ELF-1 (cell line): ENCODE data around the gene SPTBN2.
"Not testable (repeated sequence)": the region's sequence is repeated elsewhere in the genome, so short reads cannot be mapped to it uniquely, and the experiment has no call there.

Experiments used
- DNase-seq: peaks from one replicate; pipeline ENCODE4 v3.0.0-alpha.2; 2016; ENCODE audit warnings: low read depth, low spot score

SPTBN2 gene

DNA sequence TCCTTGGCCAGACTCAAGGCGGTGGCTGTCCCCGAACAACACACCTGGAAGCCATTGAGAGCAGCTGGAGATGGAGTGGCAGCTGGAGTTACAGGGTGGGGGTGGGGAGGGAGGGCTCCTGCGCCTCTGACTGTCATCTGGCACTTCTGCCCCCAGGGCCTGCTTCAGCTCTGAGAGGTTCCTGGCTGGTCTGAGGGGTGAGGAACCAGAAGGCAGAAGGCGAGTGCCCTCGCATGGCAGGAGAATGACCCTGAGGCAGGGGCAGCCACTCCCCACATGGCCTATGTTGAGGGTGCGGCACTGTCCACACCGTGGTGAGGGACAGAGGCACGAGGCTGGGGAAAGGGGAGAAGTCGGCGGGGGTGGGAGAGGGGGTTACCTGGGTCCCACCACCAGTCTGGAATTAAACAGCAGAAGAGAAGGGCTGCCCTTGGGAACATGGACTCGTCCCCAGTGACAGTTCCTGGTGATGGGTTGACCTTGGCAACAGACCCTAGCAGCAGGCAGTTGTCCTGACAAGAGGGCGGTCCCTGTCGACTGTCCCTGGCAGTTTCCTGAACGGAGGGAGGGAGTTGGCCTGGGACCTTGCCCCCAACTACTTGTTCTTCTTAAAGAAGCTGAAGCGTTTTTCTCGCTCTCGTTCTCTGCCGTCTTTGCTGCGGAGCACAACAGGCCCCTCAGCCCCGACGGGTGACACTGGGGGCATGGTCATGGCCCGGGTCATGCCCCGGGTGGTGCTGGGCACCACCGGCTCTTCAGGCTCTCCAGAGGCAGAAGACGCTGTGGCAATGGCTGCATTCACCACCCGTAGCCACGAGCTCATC is 43.5 kb downstream of the SPTBN2 start:
- DNase-seq: peak; percentile 77

DNA sequence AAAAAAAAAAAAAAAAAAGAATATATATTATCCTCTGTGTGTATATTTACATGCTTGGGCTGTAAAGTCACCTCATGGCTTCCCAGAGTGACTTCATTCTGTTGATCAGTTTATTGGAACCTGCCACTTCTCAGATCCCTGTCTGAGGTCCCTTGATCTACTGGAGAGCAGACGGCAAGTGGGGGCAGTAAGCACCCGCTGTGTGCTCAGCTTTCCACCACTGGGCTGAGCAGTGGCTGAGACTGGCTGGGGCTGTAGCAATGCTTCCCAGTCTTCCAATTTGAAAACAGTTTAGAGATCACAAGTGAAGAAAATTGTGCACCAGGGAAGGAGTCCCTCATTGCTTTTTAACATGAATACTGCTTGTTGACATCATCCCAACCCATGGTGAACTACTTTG is 44.4 kb downstream of the SPTBN2 start:
- no peak for DNase-seq

DNA sequence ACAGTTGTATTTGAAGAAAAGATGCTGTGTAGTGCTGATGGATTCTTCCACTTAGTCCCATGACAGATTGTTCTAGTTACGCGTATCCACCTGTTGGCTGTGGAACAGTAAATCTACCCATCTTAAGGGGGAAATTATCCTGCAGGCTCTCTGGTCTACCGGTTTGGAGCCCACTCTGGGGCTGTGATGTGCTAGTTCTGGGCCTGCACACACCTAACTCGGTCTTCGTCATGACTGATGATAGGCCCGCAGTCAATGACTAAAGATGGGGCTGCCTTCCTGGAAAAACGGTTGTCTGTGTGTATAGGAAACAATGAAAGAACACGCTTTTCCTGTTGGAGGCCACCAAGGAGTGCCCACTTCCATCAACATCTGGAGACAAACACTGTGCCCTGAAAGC is 45.1 kb downstream of the SPTBN2 start:
- DNase-seq: no peak

DNA sequence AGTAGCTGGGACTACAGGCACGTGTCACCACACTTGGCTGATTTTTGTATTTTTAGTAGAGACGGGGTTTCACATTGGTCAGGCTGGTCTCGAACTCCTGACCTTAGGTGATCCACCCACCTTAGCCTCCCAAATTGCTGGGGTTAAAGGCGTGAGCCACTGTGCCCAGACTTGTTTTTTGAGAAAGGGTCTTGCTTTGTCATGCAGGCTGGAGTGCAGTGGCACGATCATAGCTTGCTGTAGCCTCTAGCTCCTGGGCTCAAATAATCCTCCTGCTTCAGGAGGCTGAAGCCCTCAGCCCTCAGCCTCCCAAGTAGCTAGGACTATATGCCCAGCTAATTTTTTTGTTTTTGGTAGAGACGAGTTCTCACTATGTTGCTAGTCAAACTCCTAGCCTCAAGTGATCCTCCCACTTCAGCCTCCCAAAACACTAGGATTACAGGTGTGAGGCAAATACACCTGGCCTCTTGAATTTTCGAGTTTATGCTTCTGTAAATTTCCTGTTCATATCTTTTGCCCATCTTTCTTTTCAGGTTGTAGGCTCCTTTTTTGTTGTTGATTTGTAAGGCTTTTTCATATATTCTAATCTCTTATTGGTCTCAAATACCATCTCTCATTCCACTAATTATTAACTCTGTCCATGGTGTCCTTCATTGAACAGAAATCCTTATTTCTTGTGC is 47.9 kb downstream of the SPTBN2 start:
- no peak for DNase-seq

DNA sequence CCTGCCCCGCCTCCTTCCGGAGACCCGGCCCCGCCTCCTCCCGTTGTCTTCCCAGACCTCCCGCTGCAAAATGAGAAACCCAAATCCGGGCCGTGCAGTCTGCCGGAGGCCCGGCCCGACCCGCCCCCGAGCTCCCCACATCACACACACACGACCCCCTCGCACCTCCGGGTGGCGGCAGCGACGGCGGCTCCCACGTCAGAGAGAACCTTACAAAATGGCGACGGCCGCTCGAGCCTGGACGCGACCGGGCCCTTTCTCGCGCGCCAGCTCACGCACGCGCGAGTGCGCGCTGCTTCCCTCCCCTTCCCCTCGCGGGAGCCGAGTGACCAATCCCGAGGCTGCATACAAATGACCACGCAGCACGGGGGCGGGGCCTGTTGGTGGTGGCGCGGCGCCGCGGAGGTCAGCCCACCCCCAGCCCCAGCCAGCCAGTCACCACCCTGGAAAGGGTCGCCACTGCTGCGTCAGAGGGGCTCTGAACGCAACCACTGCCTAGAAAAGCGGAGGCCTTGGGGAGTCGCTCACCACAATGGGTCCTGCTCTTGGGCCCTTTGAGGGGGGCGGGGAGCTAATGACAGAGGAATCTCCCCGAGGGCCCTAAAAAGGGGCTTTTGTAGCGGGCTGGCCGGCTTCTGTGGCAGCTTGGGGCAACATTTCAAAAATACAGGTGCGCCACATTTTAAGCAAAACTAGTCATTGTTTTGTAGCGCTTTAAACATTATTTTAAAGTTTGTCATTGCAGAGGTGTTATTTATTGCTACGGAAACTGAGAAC is 51.2 kb downstream of the SPTBN2 start, which contains the start of gene RBM4B:
Gene RBM4B (minus strand): TSS at position 289 of the 777 bp plus-strand sequence. CDS start 808 bp downstream, outside the sequence.
- DNase-seq: peak; percentile 99

DNA sequence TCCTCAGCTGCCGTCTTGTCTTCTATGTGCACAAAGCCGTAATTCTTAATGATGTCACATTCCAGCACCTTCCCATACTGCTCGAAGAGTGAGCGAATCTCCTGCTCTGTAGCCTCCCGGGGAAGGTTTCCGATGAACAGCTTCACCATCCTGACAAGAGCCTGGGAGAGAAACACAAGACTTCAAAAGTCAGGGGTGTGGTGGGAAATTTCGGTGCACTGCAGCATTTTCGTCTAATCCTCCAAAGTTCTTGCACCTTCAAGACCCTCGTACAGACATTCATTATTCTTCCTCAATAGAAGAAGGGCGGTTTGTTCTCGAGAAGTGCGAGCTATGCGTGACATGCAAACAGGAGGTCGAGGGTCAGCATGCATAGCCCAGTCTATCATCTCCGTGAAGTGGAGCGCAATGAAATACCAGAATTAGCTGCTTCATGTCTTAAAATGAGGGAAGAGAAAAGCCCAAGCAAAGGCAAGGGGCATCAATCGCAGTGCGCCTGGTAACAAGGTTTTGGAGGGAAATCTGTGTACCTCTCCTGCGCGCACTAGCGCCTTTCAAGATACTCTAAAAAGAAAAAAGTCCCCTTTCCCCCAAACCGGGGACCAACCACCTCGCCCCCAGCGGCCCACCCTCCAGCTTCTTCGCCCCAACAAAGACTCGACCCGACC is 52.0 kb downstream of the SPTBN2 start:
- DNase-seq: no peak

DNA sequence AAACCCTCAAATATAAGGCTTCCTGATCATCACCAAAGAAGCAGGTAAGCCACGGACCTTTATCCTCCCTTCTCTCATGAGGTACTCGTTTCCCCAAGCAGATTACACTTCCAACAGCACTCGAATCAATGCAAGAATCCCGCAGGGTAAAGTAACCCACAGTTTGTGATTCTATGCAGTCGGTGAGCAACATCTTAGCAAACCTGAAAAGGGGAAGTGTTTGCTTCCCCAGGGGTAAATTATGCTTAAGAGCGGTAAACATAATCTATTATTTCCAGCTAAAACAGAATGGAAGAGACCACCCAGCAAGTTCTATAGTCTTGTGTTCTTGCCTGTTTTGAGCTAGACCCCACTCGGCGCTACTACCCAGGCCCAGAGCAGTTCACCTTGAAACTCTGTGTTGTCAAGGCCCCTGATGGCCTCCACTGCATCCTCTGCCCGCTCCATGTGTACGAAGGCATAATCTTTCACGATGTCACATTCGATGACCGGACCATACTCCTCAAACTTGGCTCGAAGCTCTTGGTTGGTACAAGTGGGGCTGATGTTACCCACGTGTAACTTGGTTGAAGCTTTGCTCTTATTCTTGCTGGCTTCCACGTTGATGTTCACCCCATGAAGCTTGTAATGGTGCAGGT is 52.6 kb downstream of the SPTBN2 start:
- DNase-seq: no peak

DNA sequence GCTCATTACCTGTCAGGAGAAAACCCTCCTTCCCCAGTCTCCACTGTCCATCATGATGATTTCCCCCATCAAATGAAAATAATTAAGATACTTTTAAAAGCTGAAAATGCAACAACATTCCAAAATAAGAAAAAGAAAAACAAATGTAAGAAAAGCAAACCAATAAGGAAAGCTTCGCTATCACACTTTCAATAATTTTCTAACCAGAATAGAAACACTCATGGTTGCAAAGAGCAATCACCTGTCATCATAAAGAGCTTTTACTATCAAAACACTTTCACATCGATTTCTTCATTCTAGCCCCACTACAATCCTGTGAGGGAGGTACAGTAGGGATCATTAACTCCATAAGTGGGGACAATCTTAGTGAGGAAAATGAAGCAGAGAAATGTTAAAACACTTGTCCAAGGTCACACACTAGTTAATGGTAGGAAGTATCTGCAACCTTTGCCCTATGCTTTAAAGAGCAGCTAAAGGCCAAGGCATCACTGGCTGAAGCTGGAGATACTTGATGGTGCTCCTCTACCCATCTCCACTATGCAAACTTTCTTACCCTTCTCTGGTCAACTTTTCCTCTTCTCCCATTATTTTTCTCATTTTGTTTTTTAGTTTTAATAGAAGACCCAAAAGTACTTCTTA is 53.9 kb downstream of the SPTBN2 start:
- no peak for DNase-seq

DNA sequence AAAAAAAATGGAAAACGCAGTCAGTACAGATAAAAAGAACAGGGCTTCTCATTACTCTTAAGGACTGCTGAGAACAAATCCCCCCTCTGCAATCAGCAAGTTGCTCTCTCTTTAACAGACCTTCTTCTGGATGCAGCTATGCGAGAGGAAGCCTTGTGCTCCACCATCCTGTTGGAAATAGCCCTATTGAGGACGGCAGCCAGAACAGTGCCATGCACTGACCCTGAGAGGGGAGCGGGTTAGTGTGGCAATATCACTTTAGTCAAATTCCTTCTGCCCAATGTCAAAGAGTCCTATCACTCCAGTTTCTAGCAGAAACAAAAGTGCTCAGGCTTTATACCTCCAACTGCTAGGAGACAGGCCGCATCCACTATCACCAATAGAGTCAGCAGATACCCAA is 58.2 kb downstream of the SPTBN2 start:
- DNase-seq: no peak

DNA sequence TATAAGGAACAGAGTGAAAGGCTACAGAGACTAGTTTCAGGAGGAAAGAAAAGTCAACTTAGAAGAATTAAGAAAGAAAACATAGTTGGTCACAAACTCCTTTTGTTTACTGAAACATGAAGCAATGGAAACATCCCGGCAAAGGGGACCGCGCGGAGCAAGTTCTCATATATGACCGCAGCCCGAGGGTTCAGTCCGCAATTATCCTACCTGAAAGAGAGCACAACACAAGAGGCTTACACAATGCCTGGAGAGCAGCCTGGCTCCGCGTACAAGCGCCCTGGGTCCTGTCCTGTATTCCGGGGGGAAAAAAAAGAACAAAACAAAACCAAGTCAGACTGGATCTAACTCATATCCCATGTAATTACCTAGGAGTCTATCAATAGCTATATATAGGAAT is 63.6 kb downstream of the SPTBN2 start:
- DNase-seq: no peak

DNA sequence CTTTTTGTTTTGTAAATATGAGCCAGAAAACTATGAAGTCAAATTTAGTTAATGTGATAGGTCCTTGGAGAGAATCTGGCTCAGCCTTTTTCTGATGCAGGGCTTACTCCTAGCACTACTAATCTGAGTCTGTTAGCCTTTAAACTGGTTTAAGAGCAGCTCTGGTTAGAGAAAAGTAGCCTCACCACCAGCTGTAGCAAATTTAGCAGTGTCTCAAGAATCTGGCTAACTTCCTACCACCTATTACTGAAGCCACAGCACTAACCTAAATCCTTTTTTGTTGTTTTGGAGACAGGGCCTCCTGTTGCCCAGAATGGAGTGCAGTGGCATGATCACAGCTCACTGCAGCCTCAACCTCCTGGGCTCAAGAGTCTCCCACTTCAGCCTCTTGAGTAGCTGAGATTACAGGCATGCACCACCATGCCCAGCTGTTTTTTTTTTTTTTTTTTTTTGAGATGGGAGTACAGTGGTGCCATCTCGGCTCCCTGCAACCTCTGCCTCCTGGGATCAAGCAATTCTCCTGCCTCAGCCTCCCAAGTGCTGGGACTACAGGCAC is 65.2 kb downstream of the SPTBN2 start:
- no peak for DNase-seq

DNA sequence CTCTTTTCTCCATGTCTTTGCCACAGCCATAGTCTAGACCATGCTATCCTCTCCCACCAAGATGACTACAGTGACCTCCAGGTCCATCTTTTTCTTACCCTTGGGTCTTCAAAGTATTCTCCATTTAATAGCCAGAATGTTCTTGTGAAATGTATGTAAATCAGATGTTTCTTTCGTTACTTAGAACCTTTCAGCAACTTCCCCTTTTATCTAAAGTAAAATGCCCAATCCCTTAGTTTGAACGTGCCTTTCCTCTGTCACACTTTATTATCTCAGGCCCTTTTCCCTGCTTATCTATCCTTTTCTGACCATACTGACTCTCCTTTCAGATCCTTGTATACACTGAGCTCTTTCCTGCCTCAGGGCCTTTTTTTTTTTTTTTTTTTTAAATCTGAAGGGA is 69.3 kb downstream of the SPTBN2 start:
- DNase-seq: no peak

DNA sequence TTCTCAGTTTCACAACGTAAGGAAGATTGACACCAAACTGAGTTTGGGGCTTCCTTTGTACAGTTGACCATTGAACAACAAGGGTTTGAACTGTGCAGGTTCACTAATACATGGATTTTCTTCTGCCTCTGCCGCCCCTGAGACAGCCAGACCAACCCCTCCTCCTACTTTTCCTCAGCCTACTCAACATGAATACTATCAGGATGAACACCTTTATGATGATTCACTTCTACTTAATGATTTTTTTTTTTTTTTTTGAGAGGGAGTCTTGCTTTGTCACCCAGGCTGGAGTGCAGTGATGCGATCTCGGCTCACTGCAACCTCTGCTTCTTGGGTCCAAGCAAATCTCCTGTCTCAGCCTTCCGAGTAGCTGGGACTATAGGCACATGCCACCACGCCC is 75.9 kb downstream of the SPTBN2 start:
- no peak for DNase-seq

DNA sequence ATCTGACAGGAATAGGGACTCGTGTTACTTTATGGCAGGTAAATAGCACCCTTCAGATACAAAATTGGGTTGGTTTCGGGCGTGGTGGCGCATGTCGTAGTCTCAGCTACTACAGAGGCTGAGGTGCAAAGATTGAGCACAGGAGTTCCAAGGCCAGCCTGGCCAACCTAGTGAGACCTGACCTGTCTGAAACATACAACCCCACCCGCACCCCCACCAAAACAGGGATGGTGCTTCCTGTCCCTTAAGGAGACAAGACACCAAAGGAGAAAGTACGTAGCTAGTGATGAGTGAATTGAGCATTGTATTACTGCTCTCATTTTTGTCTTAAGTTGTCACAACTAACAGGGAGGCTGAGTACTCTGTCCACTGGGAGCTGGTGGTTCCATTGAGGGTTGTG is 76.4 kb downstream of the SPTBN2 start:
- DNase-seq: no peak

DNA sequence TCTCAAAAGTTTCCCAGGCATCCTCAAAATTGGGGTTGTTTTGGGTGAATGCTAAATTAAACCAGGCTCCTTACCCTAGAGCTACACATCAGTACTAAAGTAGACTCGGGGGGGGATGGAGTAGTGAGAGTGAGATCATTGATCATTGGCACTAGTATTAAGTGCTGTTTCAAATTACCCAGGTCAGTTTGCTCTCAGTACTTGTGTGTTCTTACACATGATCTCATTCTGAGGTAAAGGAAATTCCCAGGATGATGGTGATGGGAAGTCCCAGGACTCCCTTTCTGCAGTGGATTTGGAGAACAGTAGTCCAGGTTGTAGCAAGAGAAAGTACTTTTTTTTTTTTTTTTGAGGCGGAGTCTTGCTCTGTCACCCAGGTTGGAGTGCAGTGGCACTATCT is 78.0 kb downstream of the SPTBN2 start:
- DNase-seq: no peak

DNA sequence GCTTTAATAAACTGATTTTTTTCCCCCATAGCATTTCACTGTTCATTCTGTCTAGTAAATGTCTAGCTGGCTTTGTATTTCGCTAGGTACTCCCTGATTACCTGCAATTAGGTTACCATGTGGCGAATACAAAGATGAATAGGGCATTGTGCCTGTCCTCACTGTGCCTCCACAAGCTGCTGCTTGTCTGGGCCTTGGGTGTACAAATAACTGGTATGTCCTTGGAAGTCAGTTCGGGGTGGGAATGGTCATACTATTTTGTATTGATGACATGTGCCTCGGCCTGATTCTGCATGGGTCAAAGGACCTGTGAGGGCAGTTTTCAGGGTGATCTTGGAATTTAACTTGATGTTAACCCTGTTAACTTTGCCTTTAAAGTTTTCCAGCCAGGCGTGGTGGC is 79.1 kb downstream of the SPTBN2 start:
- no peak for DNase-seq

DNA sequence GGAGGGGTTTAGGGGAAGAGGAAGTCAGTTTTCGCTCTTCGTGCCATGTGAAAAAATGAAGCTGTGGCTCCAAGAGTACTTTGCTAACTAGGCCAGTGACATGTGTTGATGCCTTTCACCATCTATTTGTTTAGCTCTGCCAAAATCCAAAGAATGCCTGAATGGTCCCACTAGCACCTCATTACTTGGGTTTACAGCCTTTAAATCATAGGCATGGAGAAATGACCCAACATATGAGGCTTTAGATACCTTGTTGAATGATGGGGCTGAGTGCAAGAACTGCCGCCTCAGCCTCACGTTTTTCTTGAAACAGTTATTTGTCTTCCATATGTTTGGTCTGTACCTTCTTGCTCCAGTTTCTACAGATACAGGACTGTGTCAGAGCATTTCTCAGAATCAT is 82.2 kb downstream of the SPTBN2 start:
- DNase-seq: no peak

DNA sequence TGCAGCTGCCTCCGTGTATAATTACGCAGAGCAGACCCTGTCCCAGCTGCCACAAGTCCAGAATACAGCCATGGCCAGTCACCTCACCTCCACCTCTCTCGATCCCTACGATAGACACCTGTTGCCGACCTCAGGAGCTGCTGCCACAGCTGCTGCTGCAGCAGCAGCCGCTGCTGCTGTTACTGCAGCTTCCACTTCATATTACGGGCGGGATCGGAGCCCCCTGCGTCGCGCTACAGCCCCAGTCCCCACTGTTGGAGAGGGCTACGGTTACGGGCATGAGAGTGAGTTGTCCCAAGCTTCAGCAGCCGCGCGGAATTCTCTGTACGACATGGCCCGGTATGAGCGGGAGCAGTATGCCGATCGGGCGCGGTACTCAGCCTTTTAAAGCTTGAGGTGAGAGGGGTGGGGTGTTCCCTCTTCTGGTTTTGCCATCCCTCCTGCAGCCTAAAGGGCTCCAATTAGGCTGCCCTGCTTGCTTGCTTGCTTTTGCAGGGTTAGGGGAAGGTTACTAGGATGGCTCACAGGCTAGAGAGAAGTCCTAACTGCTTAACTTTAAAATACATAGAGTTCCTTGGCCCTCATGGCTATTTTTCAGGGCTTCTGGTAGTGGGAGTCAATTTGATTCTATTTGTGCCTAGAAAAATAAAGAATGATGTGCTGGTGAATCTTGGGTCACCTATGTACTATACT is 85.1 kb downstream of the SPTBN2 start:
- no peak for DNase-seq

DNA sequence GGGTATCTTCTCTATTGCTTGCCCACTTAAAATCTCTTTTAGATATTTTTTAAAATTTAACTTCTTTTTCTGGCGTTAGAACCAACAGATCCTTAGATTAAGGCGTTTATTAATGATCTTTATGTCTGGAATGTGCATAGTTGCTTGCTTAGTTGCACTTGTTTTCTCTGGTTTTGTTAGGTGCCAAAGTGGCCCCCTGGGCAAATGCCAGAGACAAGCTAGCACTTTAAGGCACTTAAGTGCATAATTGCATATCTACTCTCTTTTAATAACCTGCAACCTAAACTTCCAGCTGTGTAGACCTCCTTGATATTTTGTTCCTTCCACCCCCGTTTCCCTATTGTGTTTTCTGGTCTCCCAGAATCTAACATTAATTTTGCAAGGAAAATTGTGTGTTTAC is 87.2 kb downstream of the SPTBN2 start:
- DNase-seq: no peak

DNA sequence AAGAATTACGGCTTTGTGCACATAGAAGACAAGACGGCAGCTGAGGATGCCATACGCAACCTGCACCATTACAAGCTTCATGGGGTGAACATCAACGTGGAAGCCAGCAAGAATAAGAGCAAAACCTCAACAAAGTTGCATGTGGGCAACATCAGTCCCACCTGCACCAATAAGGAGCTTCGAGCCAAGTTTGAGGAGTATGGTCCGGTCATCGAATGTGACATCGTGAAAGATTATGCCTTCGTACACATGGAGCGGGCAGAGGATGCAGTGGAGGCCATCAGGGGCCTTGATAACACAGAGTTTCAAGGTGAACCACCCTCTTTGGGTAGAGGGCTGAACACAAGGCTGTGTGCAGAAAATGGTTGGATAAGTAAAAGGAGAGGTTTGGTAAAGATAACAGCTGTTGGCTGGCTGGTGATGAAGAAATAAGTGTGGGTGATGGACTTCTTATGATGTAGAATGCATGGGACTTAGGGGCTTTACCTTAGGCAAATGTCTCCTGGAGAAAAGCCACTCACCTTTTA is 89.1 kb downstream of the SPTBN2 start:
- not testable (repeated sequence) for DNase-seq
